ENCODE results near the gene ISM1. TPM values are rescaled to one million over a fixed set of nuclear protein-coding genes. Genes with fewer than 3 reads are reported as not detected.
"Not testable (repeated sequence)": the region's sequence is repeated elsewhere in the genome, so short reads cannot be mapped to it uniquely, and the experiment has no call there.

The ISM1 gene
- total RNA-seq, 2 donors from 2014 or later: 0.23 to 0.58 TPM

DNA sequence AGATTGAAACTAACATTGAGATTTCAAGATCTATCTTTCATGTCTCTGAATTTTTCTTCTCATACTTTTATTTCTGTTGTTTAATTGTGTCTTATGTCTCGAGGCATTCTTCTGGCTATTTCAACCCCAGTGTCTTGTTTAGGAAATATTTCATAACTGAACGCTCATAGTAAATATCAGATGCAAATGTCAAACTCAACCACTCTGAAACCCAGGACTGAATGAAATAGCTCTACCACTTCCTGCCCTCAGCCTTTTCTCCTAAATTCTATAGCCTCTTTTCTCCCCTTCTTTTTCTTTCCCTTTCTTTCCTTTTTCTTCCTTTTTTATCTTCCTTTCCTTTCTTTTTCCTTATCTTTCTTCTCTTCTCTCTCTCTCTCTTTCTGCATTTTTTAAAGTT lies 7.7 kb downstream of the ISM1 start:
- peaks cover 38% of the 10 kb centered on the region for H3K4me1 Mint-ChIP-seq (ENCODE audit: low read depth)

DNA sequence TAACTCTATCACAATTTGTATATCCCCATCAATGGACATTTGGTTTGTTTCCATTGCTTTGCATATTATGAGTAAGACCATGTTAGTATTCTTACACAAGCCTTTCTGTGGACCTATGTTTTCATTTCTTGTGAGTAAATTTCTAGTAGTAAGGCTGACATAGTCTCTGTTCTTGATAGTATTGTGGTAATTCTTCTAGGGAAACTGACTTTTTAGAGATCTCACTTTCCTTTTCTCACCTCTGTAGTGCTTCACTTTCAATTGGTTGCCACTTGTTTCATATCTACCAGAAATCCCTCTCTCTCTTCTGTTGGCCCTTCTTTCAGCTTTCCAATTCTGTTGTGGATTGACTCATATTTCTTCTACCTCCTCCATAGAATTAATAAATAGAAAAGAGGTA lies 8.5 kb downstream of the ISM1 start:
- DNase-seq (no peak), ATAC-seq (replicated peaks in 1 of 2) (peak; percentile 78 to 80)
- Mint-ChIP-seq H3K36me3 (ENCODE audit: insufficient read depth in 2 of 2) (peaks cover 8 to 17% of the 10 kb centered on the region in 2 donors), H3K27me3 (ENCODE audit: low read depth) (peaks cover under 1% of the 10 kb centered on the region), H3K4me3 (peak overlapping the region; percentile 28 to 64), H3K27ac (peak overlapping the region; percentile 51), H3K9me3 (peaks cover 0 to 4% of the 10 kb centered on the region in 2 donors), H3K4me1 (ENCODE audit: low read depth) (peaks cover 38% of the 10 kb centered on the region)

More for the DNA sequence above, 7.7 kb downstream of the ISM1 start:
- H3K9me3 Mint-ChIP-seq: peaks cover 0 to 4% of the 10 kb centered on the region in 2 donors
- H3K4me3 Mint-ChIP-seq: peak overlapping the region; percentile 28 to 64
- peak overlapping the region; percentile 96 for H3K27ac Mint-ChIP-seq
- DNase-seq (no peak), ATAC-seq (replicated peaks in 1 of 2) (no peak)
- peaks cover 8% of the 10 kb centered on the region for H3K27me3 Mint-ChIP-seq (ENCODE audit: low read depth)
- H3K36me3 Mint-ChIP-seq (ENCODE audit: insufficient read depth in 2 of 2): peaks cover 8 to 17% of the 10 kb centered on the region in 2 donors

DNA sequence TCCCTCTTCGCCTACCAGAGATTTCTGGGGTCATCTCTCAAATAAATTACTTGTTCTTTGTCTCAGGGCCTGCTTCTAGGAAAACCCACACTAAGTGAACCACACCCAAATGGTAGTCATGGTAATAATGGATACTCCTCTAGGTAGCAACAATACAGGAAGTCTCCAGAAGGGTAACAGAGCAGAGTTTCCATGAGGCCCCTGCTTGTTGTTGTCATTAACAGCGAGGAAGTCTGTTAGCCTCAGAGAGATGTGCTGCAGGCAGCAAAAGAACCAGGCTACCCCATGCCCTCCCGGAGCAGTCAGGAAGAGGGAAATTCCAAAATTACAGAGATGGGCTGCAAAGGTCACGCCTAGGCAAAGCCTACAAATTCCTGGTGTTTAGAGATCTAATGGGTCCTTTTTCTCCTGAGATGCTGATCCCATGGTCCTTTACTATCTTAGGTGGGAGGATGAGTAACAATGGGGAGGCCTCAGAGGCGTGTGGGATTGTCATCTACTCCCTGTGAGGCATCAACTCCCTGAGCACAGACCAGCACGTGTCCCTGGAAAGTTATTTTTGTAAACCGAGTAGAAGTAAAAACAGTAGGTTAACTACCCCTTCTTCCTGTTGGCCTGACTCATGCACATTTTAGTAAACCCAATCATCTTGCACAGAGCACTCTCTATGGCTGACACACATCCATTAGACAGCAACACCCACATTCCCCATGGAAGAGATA lies 10.1 kb downstream of the ISM1 start:
- peaks cover 0 to 4% of the 10 kb centered on the region in 2 donors for H3K9me3 Mint-ChIP-seq
- ATAC-seq (replicated peaks in 1 of 2) (peak; percentile 75 to 86), DNase-seq (peak; percentile 23 to 27)

GRCh38 chr20:13232999-13233398 lies 11.9 kb downstream of the ISM1 start:
- Mint-ChIP-seq H3K4me1 (ENCODE audit: low read depth) (peaks cover 38% of the 10 kb centered on the region), H3K9me3 (peaks cover 0 to 2% of the 10 kb centered on the region in 2 donors), H3K27ac (no peak overlapping the region), H3K4me3 (no peak overlapping the region), H3K27me3 (ENCODE audit: low read depth) (no peaks in the 10 kb centered on the region), H3K36me3 (ENCODE audit: insufficient read depth in 2 of 2) (peaks cover 5 to 7% of the 10 kb centered on the region in 2 donors)
- DNase-seq (no peak), ATAC-seq (replicated peaks in 1 of 2) (no peak)

More for the DNA sequence above, 10.1 kb downstream of the ISM1 start:
- no peaks in the 10 kb centered on the region for H3K27me3 Mint-ChIP-seq (ENCODE audit: low read depth)
- H3K27ac Mint-ChIP-seq: peak overlapping the region; percentile 31
- H3K4me1 Mint-ChIP-seq (ENCODE audit: low read depth): peaks cover 38% of the 10 kb centered on the region
- H3K36me3 Mint-ChIP-seq (ENCODE audit: insufficient read depth in 2 of 2): peaks cover 8 to 14% of the 10 kb centered on the region in 2 donors
- peak overlapping the region; percentile 43 to 69 for H3K4me3 Mint-ChIP-seq

GRCh38 chr20:13234961-13235360 lies 13.9 kb downstream of the ISM1 start:
- Mint-ChIP-seq H3K36me3 (ENCODE audit: insufficient read depth in 2 of 2) (peaks cover 0 to 4% of the 10 kb centered on the region in 2 donors), H3K4me3 (no peak overlapping the region), H3K27me3 (ENCODE audit: low read depth) (no peaks in the 10 kb centered on the region), H3K4me1 (ENCODE audit: low read depth) (peaks cover 20% of the 10 kb centered on the region), H3K27ac (no peak overlapping the region), H3K9me3 (peaks cover 0 to 2% of the 10 kb centered on the region in 2 donors)
- DNase-seq (no peak), ATAC-seq (replicated peaks in 1 of 2) (no peak)

DNA sequence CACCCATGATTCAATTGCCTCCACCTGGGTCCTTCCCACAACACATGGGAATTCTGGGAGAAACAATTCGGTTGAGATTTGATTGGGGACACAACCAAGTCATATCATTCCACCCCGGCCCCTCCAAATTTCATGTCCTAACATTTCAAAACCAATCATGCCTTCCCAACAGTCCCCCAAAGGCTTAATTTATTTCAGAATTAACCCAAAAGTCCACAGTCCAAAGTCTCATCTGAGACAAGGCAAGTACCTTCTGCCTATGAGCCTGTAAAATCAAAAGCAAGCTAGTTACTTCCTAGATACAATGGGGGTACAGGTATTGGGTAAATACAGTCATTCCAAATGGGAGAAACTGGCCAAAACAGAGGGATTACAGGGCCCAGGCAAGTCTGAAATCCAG lies 15.3 kb downstream of the ISM1 start:
- H3K27ac Mint-ChIP-seq; H3K4me1 Mint-ChIP-seq (ENCODE audit: low read depth); H3K4me3 Mint-ChIP-seq; H3K27me3 Mint-ChIP-seq (ENCODE audit: low read depth); ATAC-seq (replicated peaks in 1 of 2); H3K36me3 Mint-ChIP-seq (ENCODE audit: insufficient read depth in 2 of 2); H3K9me3 Mint-ChIP-seq; DNase-seq: not testable (repeated sequence)

GRCh38 chr20:13236990-13237720 lies 16.1 kb downstream of the ISM1 start:
- H3K4me3 Mint-ChIP-seq: no peak overlapping the region
- no peaks in the 10 kb centered on the region for H3K27me3 Mint-ChIP-seq (ENCODE audit: low read depth)
- no peak for DNase-seq
- ATAC-seq (replicated peaks in 1 of 2): no peak
- H3K9me3 Mint-ChIP-seq: no peaks in the 10 kb centered on the region
- H3K4me1 Mint-ChIP-seq (ENCODE audit: low read depth): no peaks in the 10 kb centered on the region
- H3K36me3 Mint-ChIP-seq (ENCODE audit: insufficient read depth in 2 of 2): peaks cover 0 to 3% of the 10 kb centered on the region in 2 donors
- no peak overlapping the region for H3K27ac Mint-ChIP-seq

- Mint-ChIP-seq H3K27me3 (ENCODE audit: low read depth) (no peaks in the 10 kb centered on the region), H3K9me3 (no peaks in the 10 kb centered on the region), H3K4me3 (no peak overlapping the region), H3K4me1 (ENCODE audit: low read depth) (no peaks in the 10 kb centered on the region), H3K27ac (no peak overlapping the region), H3K36me3 (ENCODE audit: insufficient read depth in 2 of 2) (peaks cover 0 to 3% of the 10 kb centered on the region in 2 donors)
- no peak for DNase-seq
- no peak for ATAC-seq (replicated peaks in 1 of 2)
Observed at GRCh38 chr20:13238001-13238653, 17.1 kb downstream of the ISM1 start.

DNA sequence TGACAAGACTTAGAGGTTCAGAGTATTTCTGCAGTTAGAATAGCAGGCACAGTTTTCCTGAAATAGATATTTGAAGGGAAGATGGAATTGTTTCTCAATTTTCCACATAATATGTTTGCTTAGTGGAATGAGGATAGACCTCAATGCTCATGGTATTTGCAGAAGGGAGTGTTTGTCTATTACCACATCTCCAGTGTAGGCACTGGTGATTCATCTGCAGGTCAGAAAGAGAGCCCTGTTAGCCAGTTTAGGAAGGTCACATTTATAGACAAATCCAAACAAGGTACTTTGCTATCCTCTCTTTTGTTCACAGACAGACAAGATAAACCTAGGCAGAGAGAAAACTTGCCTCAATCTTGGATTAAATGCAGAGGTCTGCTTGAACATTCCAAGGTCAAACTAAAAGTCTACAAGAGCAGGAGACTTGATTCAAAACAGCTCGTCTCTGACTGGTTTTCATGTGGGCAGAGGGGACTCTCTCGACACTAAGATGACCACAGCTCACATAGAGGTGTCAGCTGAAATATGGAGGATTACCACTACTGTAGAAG lies 22.8 kb downstream of the ISM1 start:
- Mint-ChIP-seq H3K9me3 (no peaks in the 10 kb centered on the region), H3K27me3 (ENCODE audit: low read depth) (peaks cover 7% of the 10 kb centered on the region), H3K4me3 (no peak overlapping the region), H3K27ac (no peak overlapping the region), H3K36me3 (ENCODE audit: insufficient read depth in 2 of 2) (peaks cover 0 to under 1% of the 10 kb centered on the region in 2 donors), H3K4me1 (ENCODE audit: low read depth) (peaks cover 44% of the 10 kb centered on the region)
- no peak for DNase-seq
- ATAC-seq (replicated peaks in 1 of 2): no peak

- Mint-ChIP-seq H3K4me3 (no peak overlapping the region), H3K27me3 (ENCODE audit: low read depth) (peaks cover 7% of the 10 kb centered on the region), H3K36me3 (ENCODE audit: insufficient read depth in 2 of 2) (no peaks in the 10 kb centered on the region), H3K9me3 (no peaks in the 10 kb centered on the region), H3K4me1 (ENCODE audit: low read depth) (peaks cover 50% of the 10 kb centered on the region), H3K27ac (no peak overlapping the region)
- DNase-seq (no peak), ATAC-seq (replicated peaks in 1 of 2) (no peak)
Observed at GRCh38 chr20:13245250-13245723, 24.2 kb downstream of the ISM1 start.

GRCh38 chr20:13249118-13249797 lies 28.2 kb downstream of the ISM1 start:
- Mint-ChIP-seq H3K9me3 (peaks cover 2% of the 10 kb centered on the region in 2 donors), H3K36me3 (ENCODE audit: insufficient read depth in 2 of 2) (peaks cover 0 to 3% of the 10 kb centered on the region in 2 donors), H3K27ac (no peak overlapping the region), H3K27me3 (ENCODE audit: low read depth) (peaks cover 7% of the 10 kb centered on the region), H3K4me3 (no peak overlapping the region), H3K4me1 (ENCODE audit: low read depth) (peaks cover 64% of the 10 kb centered on the region)
- DNase-seq: no peak
- ATAC-seq (replicated peaks in 1 of 2): no peak

DNA sequence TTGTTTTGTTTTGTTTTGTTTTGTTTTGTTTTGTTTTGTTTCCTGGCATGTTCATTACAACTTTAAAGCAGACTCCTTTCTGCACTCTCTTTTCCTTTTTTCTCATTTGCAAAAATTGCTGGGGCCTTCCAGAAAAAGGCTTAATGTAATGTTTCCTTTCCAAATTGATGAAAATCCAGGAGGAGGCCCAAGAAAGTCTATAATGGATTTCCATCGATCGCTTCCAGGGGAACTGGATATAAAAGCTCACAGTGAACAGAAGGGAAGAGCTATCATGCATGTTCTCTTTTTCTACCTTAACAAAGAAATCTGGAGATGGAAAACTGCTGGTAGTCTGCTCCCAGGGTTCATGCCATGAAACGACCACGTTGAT lies 28.7 kb downstream of the ISM1 start:
- H3K4me3 Mint-ChIP-seq: no peak overlapping the region
- peaks cover 2% of the 10 kb centered on the region in 2 donors for H3K9me3 Mint-ChIP-seq
- no peak for ATAC-seq (replicated peaks in 1 of 2)
- H3K36me3 Mint-ChIP-seq (ENCODE audit: insufficient read depth in 2 of 2): peaks cover 0 to 3% of the 10 kb centered on the region in 2 donors
- DNase-seq: no peak
- H3K27me3 Mint-ChIP-seq (ENCODE audit: low read depth): peaks cover 7% of the 10 kb centered on the region
- peaks cover 61% of the 10 kb centered on the region for H3K4me1 Mint-ChIP-seq (ENCODE audit: low read depth)
- H3K27ac Mint-ChIP-seq: no peak overlapping the region

All from activated T-cell treated with anti-CD3 and anti-CD28 coated beads, Interleukin-2, amount 50 U/mL, for 72 hours (primary cell).